ENCODE results near the gene PTPRS.

The PTPRS gene

GRCh38 chr19:5321066-5321642 is 19.5 kb downstream of the PTPRS start:
- no peaks in the 10 kb centered on the region for H3K4me1 Mint-ChIP-seq
- TF ChIP-seq CTCF (IDR thresholded peaks at IDR 0.05; ENCODE audit: unreplicated experiment in 3 of 3): no peak
- H3K27ac Mint-ChIP-seq: no peak overlapping the region
- H3K4me3 Mint-ChIP-seq: no peak overlapping the region
- H3K9me3 Mint-ChIP-seq: no peaks in the 10 kb centered on the region
- no peaks in the 10 kb centered on the region for H3K36me3 Mint-ChIP-seq (ENCODE audit: low read depth)
- peaks cover 5% of the 10 kb centered on the region for H3K27me3 Mint-ChIP-seq (ENCODE audit: low read depth)

GRCh38 chr19:5319516-5319915 is 21.1 kb downstream of the PTPRS start:
- TF ChIP-seq CTCF (IDR thresholded peaks at IDR 0.05; ENCODE audit: unreplicated experiment in 3 of 3): no peak
- Mint-ChIP-seq H3K4me1 (no peaks in the 10 kb centered on the region), H3K27ac (no peak overlapping the region), H3K36me3 (ENCODE audit: low read depth) (no peaks in the 10 kb centered on the region), H3K4me3 (no peak overlapping the region), H3K27me3 (ENCODE audit: low read depth) (peaks cover 5% of the 10 kb centered on the region), H3K9me3 (no peaks in the 10 kb centered on the region)

- no peaks in the 10 kb centered on the region for H3K36me3 Mint-ChIP-seq (ENCODE audit: low read depth)
- peaks cover 5% of the 10 kb centered on the region for H3K27me3 Mint-ChIP-seq (ENCODE audit: low read depth)
- no peak for TF ChIP-seq CTCF (IDR thresholded peaks at IDR 0.05; ENCODE audit: unreplicated experiment in 3 of 3)
These were observed 22.3 kb downstream of the PTPRS start for GRCh38 chr19:5318306-5318705.

DNA sequence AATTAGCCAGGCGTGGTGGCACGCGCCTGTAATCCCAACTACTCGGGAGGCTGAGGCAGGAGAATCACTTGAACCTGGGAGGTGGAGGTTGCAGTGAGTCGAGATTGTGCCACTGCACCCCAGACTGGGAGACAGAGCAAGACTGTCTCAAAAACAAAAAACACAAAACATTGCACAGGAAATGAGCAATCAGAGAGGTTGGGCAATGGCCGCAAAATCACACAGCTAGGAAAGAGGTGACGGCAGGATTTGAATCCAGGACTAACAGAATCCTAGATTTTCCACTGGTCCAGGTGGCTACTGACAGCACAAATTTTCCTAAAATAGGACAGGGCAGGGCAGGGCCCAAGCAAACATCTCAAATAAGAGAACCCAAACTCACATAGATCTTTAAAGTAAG is 23.3 kb downstream of the PTPRS start:
- Mint-ChIP-seq H3K27ac (no peak overlapping the region), H3K4me1 (no peaks in the 10 kb centered on the region), H3K4me3 (no peak overlapping the region), H3K9me3 (no peaks in the 10 kb centered on the region), H3K36me3 (ENCODE audit: low read depth) (no peaks in the 10 kb centered on the region), H3K27me3 (ENCODE audit: low read depth) (peaks cover 5% of the 10 kb centered on the region)
- TF ChIP-seq CTCF (IDR thresholded peaks at IDR 0.05; ENCODE audit: unreplicated experiment in 3 of 3): no peak

More at GRCh38 chr19:5318306-5318705, 22.3 kb downstream of the PTPRS start:
- Mint-ChIP-seq H3K27ac (no peak overlapping the region), H3K9me3 (no peaks in the 10 kb centered on the region), H3K4me1 (no peaks in the 10 kb centered on the region), H3K4me3 (no peak overlapping the region)

DNA sequence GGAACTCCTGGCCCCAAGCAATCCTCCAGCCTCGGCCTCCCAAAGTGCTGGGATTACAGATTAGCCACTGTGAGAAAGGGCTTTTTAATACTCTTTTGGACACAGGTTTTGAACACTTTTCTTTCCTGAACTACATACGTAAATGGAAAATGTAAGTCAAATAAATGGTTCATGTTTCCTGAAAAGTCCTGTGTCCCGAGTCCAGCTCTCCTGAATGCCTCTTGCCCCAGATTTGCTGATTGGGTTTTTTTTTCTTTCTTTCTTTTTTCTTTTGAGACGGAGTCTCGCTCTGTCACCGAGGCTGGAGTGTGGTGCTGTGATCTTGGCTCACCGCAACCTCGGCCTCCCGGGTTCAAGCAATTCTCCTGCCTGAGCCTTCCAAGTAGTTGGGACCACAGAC is 24.5 kb downstream of the PTPRS start:
- Mint-ChIP-seq H3K4me1 (no peaks in the 10 kb centered on the region), H3K27ac (no peak overlapping the region), H3K4me3 (no peak overlapping the region), H3K36me3 (ENCODE audit: low read depth) (no peaks in the 10 kb centered on the region), H3K9me3 (no peaks in the 10 kb centered on the region), H3K27me3 (ENCODE audit: low read depth) (peaks cover 5% of the 10 kb centered on the region)
- no peak for TF ChIP-seq CTCF (IDR thresholded peaks at IDR 0.05; ENCODE audit: unreplicated experiment in 3 of 3)

GRCh38 chr19:5314907-5315298 is 25.7 kb downstream of the PTPRS start:
- no peaks in the 10 kb centered on the region for H3K9me3 Mint-ChIP-seq
- TF ChIP-seq CTCF (IDR thresholded peaks at IDR 0.05; ENCODE audit: unreplicated experiment in 3 of 3): no peak
- no peaks in the 10 kb centered on the region for H3K27me3 Mint-ChIP-seq (ENCODE audit: low read depth)
- no peak overlapping the region for H3K4me3 Mint-ChIP-seq
- no peak overlapping the region for H3K27ac Mint-ChIP-seq
- H3K36me3 Mint-ChIP-seq (ENCODE audit: low read depth): no peaks in the 10 kb centered on the region
- no peaks in the 10 kb centered on the region for H3K4me1 Mint-ChIP-seq

Measured in nephron (organoid).